K562 (cell line): ENCODE results near the gene STK11. TPM values are rescaled to one million over a fixed set of nuclear protein-coding genes. Genes with fewer than 3 reads are reported as not detected.

Experiments
- CCAR2 ChIP-seq: fragments of 200-400 bp; formaldehyde crosslinking; IDR thresholded peaks from 2 replicates; pipeline ENCODE4 v1.6.1; 2017; ENCODE audit warnings: mild to moderate bottlenecking, low read depth, low read length
- CLOCK ChIP-seq: fragments of 250-450 bp; sonication (Bioruptor Pico); IDR thresholded peaks from 2 replicates; pipeline ENCODE4 v1.4.0; 2020; ENCODE audit warnings: mild to moderate bottlenecking, moderate library complexity, borderline replicate concordance
- CSDE1 ChIP-seq, 2 experiments: fragments of 450-650 bp; IDR thresholded peaks; 2 replicates each; pipeline ENCODE4 v1.6.1; 2016; ENCODE audit warnings: mild to moderate bottlenecking in 1 of 2
- ETV5 ChIP-seq: sonication (generic); formaldehyde crosslinking; IDR thresholded peaks from 2 replicates; pipeline ENCODE4 v1.4.0; 2020; ENCODE audit warnings: low read depth, mild to moderate bottlenecking, missing genetic modification reagents
- FOXM1 ChIP-seq, 2 experiments: fragments of 450-650 bp in 1 of 2; sonication (generic) in 1 of 2; formaldehyde crosslinking in 1 of 2; IDR thresholded peaks; 2 replicates each; pipeline versions ENCODE4 v1.6.1 to v1.9.0; 2017 to 2022; ENCODE audit warnings: low read depth in 2 of 2, mild to moderate bottlenecking in 2 of 2, missing genetic modification reagents in 1 of 2, moderate library complexity in 1 of 2
- GABPB2 ChIP-seq: fragments of 250-450 bp; sonication (Bioruptor Pico); conservative IDR thresholded peaks from 2 replicates; pipeline ENCODE4 v1.5.1; 2021; ENCODE audit warnings: mild to moderate bottlenecking
- GTF3C2 ChIP-seq: IDR thresholded peaks from 3 replicates; pipeline ENCODE4 v1.6.1; 2011; ENCODE audit warnings: borderline replicate concordance, mild to moderate bottlenecking, moderate library complexity; ENCODE audit not compliant: insufficient read length; ENCODE audit errors: extremely low read depth
- ILK ChIP-seq: fragments of 450-650 bp; IDR thresholded peaks from 2 replicates; pipeline ENCODE4 v1.6.1; 2016; ENCODE audit warnings: missing genetic modification characterization, low read depth, mild to moderate bottlenecking, missing compliant biosample characterization, moderate library complexity, borderline replicate concordance
- MAFF ChIP-seq: IDR thresholded peaks from 2 replicates; pipeline ENCODE4 v1.6.1; 2012; ENCODE audit warnings: low read length, improper control_type of control experiment
- MEF2D ChIP-seq: conservative IDR thresholded peaks from 2 replicates; pipeline ENCODE4 v1.6.1; 2016; ENCODE audit warnings: low read depth, missing genetic modification characterization, missing compliant biosample characterization
- MNT ChIP-seq, 2 experiments: fragments of 450-650 bp; conservative IDR thresholded peaks; 2 replicates each; pipeline ENCODE4 v1.6.1; 2017; ENCODE audit warnings: mild to moderate bottlenecking in 2 of 2, moderate library complexity in 2 of 2
- PTRF ChIP-seq: fragments of 450-650 bp; IDR thresholded peaks from 2 replicates; pipeline ENCODE4 v1.6.1; 2016; ENCODE audit warnings: mild to moderate bottlenecking, missing genetic modification characterization, missing compliant biosample characterization
- RBFOX2 ChIP-seq: fragments of 200-400 bp; formaldehyde crosslinking; IDR thresholded peaks from 2 replicates; pipeline ENCODE4 v1.6.1; 2017; ENCODE audit warnings: low read depth, mild to moderate bottlenecking, low read length, moderate library complexity
- ZBED1 ChIP-seq: IDR thresholded peaks from 2 replicates; pipeline ENCODE4 v1.6.1; 2014
- ZBTB12 ChIP-seq: fragments of 250-450 bp; sonication (Bioruptor Pico); IDR thresholded peaks from 2 replicates; pipeline ENCODE4 v1.4.0; 2020
- ZNF121 ChIP-seq: sonication (generic); formaldehyde crosslinking; conservative IDR thresholded peaks from 2 replicates; pipeline ENCODE4 v1.8.0; 2022; ENCODE audit warnings: missing genetic modification reagents
- ZNF263 ChIP-seq: sonication (generic); formaldehyde crosslinking; IDR thresholded peaks from 2 replicates; pipeline ENCODE4 v1.8.0; 2022; ENCODE audit warnings: mild to moderate bottlenecking, missing genetic modification reagents, borderline replicate concordance
- ZNF274 ChIP-seq: IDR thresholded peaks from 2 replicates; pipeline ENCODE4 v1.6.1; 2011; ENCODE audit warnings: low read depth, mild to moderate bottlenecking, low read length, moderate library complexity, borderline replicate concordance
- ZNF561 ChIP-seq: fragments of 450-650 bp; formaldehyde crosslinking; conservative IDR thresholded peaks from 2 replicates; pipeline ENCODE4 v1.4.0; 2020; ENCODE audit warnings: mild to moderate bottlenecking, moderate library complexity
- polyA plus RNA-seq, 8 experiments: library from polyadenylated mRNA; depleted of rRNA in 4 of 8; stranded (reverse) in 5 of 8; unstranded in 3 of 8; fragments of >200 nt; fragmentation: Nextera tagmentation in 2 of 8; fragmentation: Illumina TruSeq in 1 of 8; extraction: Ambion mirVana in 2 of 8; extraction: Trizol in 1 of 8; gene quantifications; 2 replicates each; pipeline versions ENCODE4 v1.2.1 to v1.2.3, GENCODE V29; 2011 to 2014; ENCODE audit warnings: inconsistent platforms in 1 of 8, missing spikeins in 1 of 8
- total RNA-seq, 7 experiments: library from RNA; depleted of rRNA in 6 of 7; stranded (reverse); fragments of >200 nt in 6 of 7; fragmentation: Illumina TruSeq in 2 of 7; extraction: Trizol in 2 of 7; gene quantifications; 2 replicates each; pipeline versions ENCODE4 v1.2.1 to v1.2.3, GENCODE V29; 2011 to 2021; ENCODE audit warnings: low replicate concordance in 1 of 7

The STK11 gene
- total and polyA plus RNA-seq, 9 of the 15 experiments (the other 6 are each of a cell fraction or from before 2014, with no cell fraction given) = 0.15 to 96.5 (median 31.7) TPM

- TF ChIP-seq ZBTB12 (CRISPR knock-in tag) (no peak), ZNF561 (CRISPR knock-in tag) (no peak), CLOCK (CRISPR knock-in tag) (no peak), MAFF (0 out of 2 replicates have a peak, but pooled peaks have one; percentile 1), ZNF263 (CRISPR knock-in tag) (no peak), MEF2D (tag) (no peak), RBFOX2 (no peak), ZNF121 (CRISPR knock-in tag) (peak; percentile 95), PTRF (no peak), FOXM1 (IDR thresholded peaks at IDR 0.05; ENCODE audit: low read depth) (no peak), FOXM1 (CRISPR knock-in tag; IDR thresholded peaks at IDR 0.05; ENCODE audit: low read depth) (no peak), ZNF274 (no peak), CSDE1 (IDR thresholded peaks at IDR 0.05) (no peak), ETV5 (no peak), MNT (conservative IDR thresholded peaks at IDR 0.05) (no peak), CCAR2 (no peak), GTF3C2 (no peak), ILK (no peak), ZBED1 (0 out of 2 replicates have a peak, but pooled peaks have one; percentile 11), GABPB2 (CRISPR knock-in tag) (no peak)
These were observed 64.8 kb downstream of the STK11 start (continued) for GRCh38 chr19:1270213-1270853.
